H1 (cell line): ENCODE results near the gene PCDHA13. TPM values are rescaled to one million over a fixed set of nuclear protein-coding genes. Genes with fewer than 3 reads are reported as not detected.
A peak's percentile ranks its signal among the peaks of the same experiment; 100 is the strongest.

Experiments
- BRCA1 ChIP-seq: IDR thresholded peaks from 2 replicates; pipeline ENCODE4 v1.6.1; 2012; ENCODE audit warnings: low read depth, low read length, improper control_type of control experiment
- CTCF ChIP-seq, 3 experiments: IDR thresholded peaks; 1 replicate in 2 of 3; 2 replicates in 1 of 3; pipeline versions ENCODE4 v1.5.1 to v1.6.1; 2011; ENCODE audit warnings: low read length in 3 of 3, mild to moderate bottlenecking in 3 of 3, inconsistent platforms in 2 of 3, low read depth in 1 of 3, moderate library complexity in 1 of 3; ENCODE audit not compliant: insufficient read depth in 1 of 3; ENCODE audit errors: control extremely low read depth in 1 of 3
- EGR1 ChIP-seq: IDR thresholded peaks from 2 replicates; pipeline ENCODE4 v1.6.1; 2011; ENCODE audit warnings: low read depth, low read length, borderline replicate concordance
- EP300 ChIP-seq, 2 experiments: IDR thresholded peaks; 1 replicate in 1 of 2; 2 replicates in 1 of 2; pipeline ENCODE4 v1.6.1; 2011 to 2012; ENCODE audit warnings: low read depth in 2 of 2, low read length in 2 of 2, mild to moderate bottlenecking in 2 of 2, borderline replicate concordance in 1 of 2, inconsistent platforms in 1 of 2, moderate library complexity in 1 of 2
- GABPA ChIP-seq: IDR thresholded peaks from 2 replicates; pipeline ENCODE4 v1.6.1; 2011; ENCODE audit warnings: mild to moderate bottlenecking, low read length, moderate library complexity, borderline replicate concordance; ENCODE audit not compliant: insufficient read depth
- GTF2F1 ChIP-seq: IDR thresholded peaks from 2 replicates; pipeline ENCODE4 v1.6.1; 2012; ENCODE audit warnings: low read depth, low read length, improper control_type of control experiment, borderline replicate concordance
- HDAC6 ChIP-seq: IDR thresholded peaks from one replicate; pipeline ENCODE4 v1.7.1; 2012; ENCODE audit warnings: low read depth, mild to moderate bottlenecking, inconsistent platforms, low read length, moderate library complexity
- JUND ChIP-seq: IDR thresholded peaks from 2 replicates; pipeline ENCODE4 v1.6.1; 2011; ENCODE audit warnings: mild to moderate bottlenecking, improper control_type of control experiment, low read length
- KDM1A ChIP-seq: fragments of 200-600, 300-600 bp; sonication (generic); IDR thresholded peaks from 2 replicates; pipeline ENCODE4 v1.7.1; 2016; ENCODE audit warnings: mild to moderate bottlenecking, low read length, borderline replicate concordance
- KDM4A ChIP-seq: IDR thresholded peaks from one replicate; pipeline ENCODE4 v1.7.1; 2012; ENCODE audit warnings: low read depth, mild to moderate bottlenecking, moderate library complexity, low read length, inconsistent platforms; ENCODE audit not compliant: severe bottlenecking
- PHF8 ChIP-seq: fragments of 200-600 bp; sonication (generic); conservative IDR thresholded peaks from 2 replicates; pipeline ENCODE4 v1.7.1; 2012; ENCODE audit warnings: low read depth, mild to moderate bottlenecking, inconsistent platforms, low read length, moderate library complexity
- POLR2AphosphoS5 ChIP-seq: IDR thresholded peaks from 2 replicates; pipeline ENCODE4 v1.6.1; 2011; ENCODE audit warnings: low read depth, low read length
- POU5F1 ChIP-seq: IDR thresholded peaks from 2 replicates; pipeline ENCODE4 v1.6.1; 2011; ENCODE audit warnings: low read depth, mild to moderate bottlenecking, low read length, moderate library complexity
- RAD21 ChIP-seq, 2 experiments: IDR thresholded peaks in 1 of 2; conservative IDR thresholded peaks in 1 of 2; 2 replicates each; pipeline ENCODE4 v1.6.1; 2011; ENCODE audit warnings: low read depth in 2 of 2, low read length in 2 of 2, improper control_type of control experiment in 1 of 2, inconsistent platforms in 1 of 2, mild to moderate bottlenecking in 1 of 2, moderate library complexity in 1 of 2
- RNF2 ChIP-seq: fragments of 200-900, 300-1000 bp; sonication (generic); IDR thresholded peaks from 2 replicates; pipeline ENCODE4 v1.7.1; 2016; ENCODE audit warnings: borderline replicate concordance, low read depth, mild to moderate bottlenecking, antibody characterized with exemption, low read length; ENCODE audit not compliant: poor library complexity, severe bottlenecking; ENCODE audit errors: missing control alignments
- SAP30 ChIP-seq: fragments of 300-600 bp; sonication (generic); IDR thresholded peaks from 2 replicates; pipeline ENCODE4 v1.7.1; 2012; ENCODE audit warnings: low read length, moderate library complexity, mild to moderate bottlenecking, inconsistent platforms; ENCODE audit not compliant: insufficient read depth, insufficient replicate concordance
- SIN3A ChIP-seq, 2 experiments: IDR thresholded peaks in 1 of 2; conservative IDR thresholded peaks in 1 of 2; 2 replicates each; pipeline ENCODE4 v1.6.1; 2011 to 2012; ENCODE audit warnings: low read length in 2 of 2, improper control_type of control experiment in 1 of 2, low read depth in 1 of 2, mild to moderate bottlenecking in 1 of 2
- SP1 ChIP-seq: IDR thresholded peaks from 2 replicates; pipeline ENCODE4 v1.6.1; 2011; ENCODE audit warnings: low read depth, low read length
- TCF12 ChIP-seq: IDR thresholded peaks from 2 replicates; pipeline ENCODE4 v1.6.1; 2011; ENCODE audit warnings: low read depth, mild to moderate bottlenecking, low read length
- YY1 ChIP-seq: IDR thresholded peaks from 2 replicates; pipeline ENCODE4 v1.6.1; 2011; ENCODE audit warnings: low read depth, mild to moderate bottlenecking, low read length
- polyA plus RNA-seq, 7 experiments: library from polyadenylated mRNA; depleted of rRNA in 3 of 7; stranded (reverse) in 5 of 7; unstranded in 2 of 7; fragments of >200 nt in 5 of 7; fragments of 200-250 nt in 2 of 7; gene quantifications; 1 replicate in 5 of 7; 2 replicates in 1 of 7; 4 replicates in 1 of 7; pipeline versions ENCODE4 v1.2.1 to v1.2.3, GENCODE V29; 2011 to 2013; ENCODE audit warnings: missing spikeins in 2 of 7, mixed read lengths in 2 of 7
- total RNA-seq: library from RNA; stranded (reverse); fragmentation: NEBNext Ultra II Directional; extraction: Animal tissue kit (Norgen Biotek cat#: 25700); gene quantifications from 2 replicates; pipeline ENCODE4 v1.2.1, GENCODE V29; 2021
- TF ChIP-seq, protein P1 (sequence below): IDR thresholded peaks from 2 replicates; pipeline ENCODE4 v1.6.1; 2011; ENCODE audit warnings: low read length, improper control_type of control experiment

PCDHA13 gene
- total and polyA plus RNA-seq, 2 of the 8 experiments (the other 6 are each of a cell fraction or from before 2014, with no cell fraction given) = 1.2 to 1.3 TPM

DNA sequence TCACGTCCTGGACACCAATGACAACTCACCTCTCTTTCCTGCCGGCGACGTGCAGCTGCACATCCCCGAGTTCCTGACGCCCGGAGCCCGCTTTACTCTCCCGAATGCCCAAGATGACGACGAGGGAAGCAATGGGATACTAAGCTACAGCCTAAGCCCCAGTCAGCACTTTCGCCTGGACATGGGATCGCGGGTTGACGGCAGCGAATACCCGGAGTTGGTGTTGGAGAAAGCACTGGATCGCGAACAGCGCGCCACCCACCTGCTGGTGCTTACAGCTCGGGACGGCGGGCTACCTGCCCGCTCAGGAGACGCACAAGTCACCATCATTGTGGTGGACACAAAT is 45.3 kb downstream of the PCDHA13 start (continued):
- TF ChIP-seq CTCF (IDR thresholded peaks at IDR 0.05; ENCODE audit: control extremely low read depth in 1 of 3, insufficient read depth in 1 of 3, low read depth in 1 of 3, low read length in 3 of 3) = peak in 1 of 3 experiments; percentile 9; a peak in 1 of 4 replicates
- TF ChIP-seq KDM4A = no peak
- no peak for TF ChIP-seq GTF2F1
- TF ChIP-seq SP1 = no peak
- no peak for TF ChIP-seq EGR1
- peak; percentile 74 for TF ChIP-seq SAP30
- no peak for TF ChIP-seq BRCA1
- no peak for TF ChIP-seq TCF12
- no peak for TF ChIP-seq KDM1A
- TF ChIP-seq JUND = no peak
- TF ChIP-seq POU5F1 = no peak
- 0 out of 4 replicates have a peak, but pooled peaks of 1 of the 2 experiments have one; percentile 21 for TF ChIP-seq RAD21 (IDR thresholded peaks at IDR 0.05 in 1 of 2, conservative IDR thresholded peaks at IDR 0.05 in 1 of 2; ENCODE audit: low read depth in 2 of 2, low read length in 2 of 2)
- no peak for TF ChIP-seq GABPA
- TF ChIP-seq RNF2 = no peak
- no peak for TF ChIP-seq YY1
- TF ChIP-seq POLR2AphosphoS5 = no peak
- no peak for TF ChIP-seq PHF8
- no peak for TF ChIP-seq HDAC6
- TF ChIP-seq, protein P1, sequence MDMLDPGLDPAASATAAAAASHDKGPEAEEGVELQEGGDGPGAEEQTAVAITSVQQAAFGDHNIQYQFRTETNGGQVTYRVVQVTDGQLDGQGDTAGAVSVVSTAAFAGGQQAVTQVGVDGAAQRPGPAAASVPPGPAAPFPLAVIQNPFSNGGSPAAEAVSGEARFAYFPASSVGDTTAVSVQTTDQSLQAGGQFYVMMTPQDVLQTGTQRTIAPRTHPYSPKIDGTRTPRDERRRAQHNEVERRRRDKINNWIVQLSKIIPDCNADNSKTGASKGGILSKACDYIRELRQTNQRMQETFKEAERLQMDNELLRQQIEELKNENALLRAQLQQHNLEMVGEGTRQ = 0 out of 2 replicates have a peak, but pooled peaks have one; percentile 9
- 0 out of 4 replicates have a peak, but pooled peaks of 1 of the 2 experiments have one; percentile 23 for TF ChIP-seq SIN3A (conservative IDR thresholded peaks at IDR 0.05 in 1 of 2, IDR thresholded peaks at IDR 0.05 in 1 of 2; ENCODE audit: low read depth in 1 of 2, low read length in 2 of 2)
- no peak for TF ChIP-seq EP300 (IDR thresholded peaks at IDR 0.05; ENCODE audit: borderline replicate concordance in 1 of 2, low read depth in 2 of 2, low read length in 2 of 2)
